GM21576 (cell line): ENCODE data around the gene NDUFAF3.

ENCODE experiments used
- ATAC-seq: cut with Tn5 transposase; IDR thresholded peaks from one replicate; pipeline ENCODE4 v1.9.1; 2021; ENCODE audit warnings: mild to moderate bottlenecking, moderate library complexity; ENCODE audit not compliant: unreplicated experiment

The NDUFAF3 gene

GRCh38 chr3:49053543-49053942 lies 31.6 kb downstream of the NDUFAF3 start:
- ATAC-seq = no peak

GRCh38 chr3:49054344-49054862 lies 32.5 kb downstream of the NDUFAF3 start:
- ATAC-seq = no peak

- ATAC-seq = no peak
Observed at GRCh38 chr3:49057268-49057667, 35.3 kb downstream of the NDUFAF3 start.

GRCh38 chr3:49058011-49058410 lies 36.1 kb downstream of the NDUFAF3 start:
- no peak for ATAC-seq
